ENCODE results near the gene DSTYK.

Gene DSTYK

GRCh38 chr1:205108464-205108863, 103.0 kb downstream of the DSTYK start:
- Histone ChIP-seq H3K4me3 (no peak overlapping the region), H3K4me1 (no peaks in the 10 kb centered on the region), H3K27me3 (no peaks in the 10 kb centered on the region), H3K9me3 (no peaks in the 10 kb centered on the region), H3K27ac (no peak overlapping the region), H3K36me3 (peaks cover 40 to 94% (median 59%) of the 10 kb centered on the region in 3 donors)
- intact Hi-C loops (cut with DNase I; ENCODE audit: low total_unique reads), result no loop called here
- no peak for DNase-seq
- TF ChIP-seq CTCF (IDR thresholded peaks at IDR 0.05), result no peak

GRCh38 chr1:205107327-205107726, 104.2 kb downstream of the DSTYK start:
- Histone ChIP-seq H3K36me3 (peaks cover 42 to 93% (median 60%) of the 10 kb centered on the region in 3 donors), H3K4me1 (no peaks in the 10 kb centered on the region), H3K9me3 (no peaks in the 10 kb centered on the region), H3K4me3 (no peak overlapping the region), H3K27me3 (no peaks in the 10 kb centered on the region), H3K27ac (no peak overlapping the region)
- no peak for DNase-seq
- intact Hi-C loops (cut with DNase I; ENCODE audit: low total_unique reads), result no loop called here
- TF ChIP-seq CTCF (IDR thresholded peaks at IDR 0.05), result no peak

- no peaks in the 10 kb centered on the region for H3K4me1 ChIP-seq
- no peaks in the 10 kb centered on the region for H3K9me3 ChIP-seq
- intact Hi-C loops (cut with DNase I; ENCODE audit: low total_unique reads), result no loop called here
- H3K27ac ChIP-seq, result no peak overlapping the region
- H3K4me3 ChIP-seq, result no peak overlapping the region
- H3K27me3 ChIP-seq, result no peaks in the 10 kb centered on the region
- no peak for TF ChIP-seq CTCF (IDR thresholded peaks at IDR 0.05)
- no peak for DNase-seq
- peaks cover 85 to 95% (median 85%) of the 10 kb centered on the region in 3 donors for H3K36me3 ChIP-seq
Observed at GRCh38 chr1:205102404-205102803, 109.1 kb downstream of the DSTYK start.

GRCh38 chr1:205098242-205098641, 113.3 kb downstream of the DSTYK start:
- Histone ChIP-seq H3K27me3 (no peaks in the 10 kb centered on the region), H3K4me3 (no peak overlapping the region), H3K36me3 (peaks cover 92 to 97% (median 92%) of the 10 kb centered on the region in 3 donors), H3K4me1 (no peaks in the 10 kb centered on the region), H3K27ac (no peak overlapping the region), H3K9me3 (no peaks in the 10 kb centered on the region)
- intact Hi-C loops (cut with DNase I; ENCODE audit: low total_unique reads), result no loop called here
- no peak for TF ChIP-seq CTCF (IDR thresholded peaks at IDR 0.05)
- no peak for DNase-seq

- no peaks in the 10 kb centered on the region for H3K9me3 ChIP-seq
- peaks cover 88 to 97% (median 89%) of the 10 kb centered on the region in 3 donors for H3K36me3 ChIP-seq
- H3K27ac ChIP-seq, result no peak overlapping the region
- H3K27me3 ChIP-seq, result no peaks in the 10 kb centered on the region
- intact Hi-C loops (cut with DNase I; ENCODE audit: low total_unique reads), result no loop called here
- no peak for DNase-seq
- no peak overlapping the region for H3K4me3 ChIP-seq
- TF ChIP-seq CTCF (IDR thresholded peaks at IDR 0.05), result no peak
- no peaks in the 10 kb centered on the region for H3K4me1 ChIP-seq
Observed at GRCh38 chr1:205095422-205095821, 116.1 kb downstream of the DSTYK start.

Measured in tibial artery (tissue), 4 donors.